ENCODE measurements around the gene RASD2.

GRCh38 chr22:35564975-35565867 is 24.6 kb downstream of the RASD2 start:
- TF ChIP-seq POLR2A (IDR thresholded peaks at IDR 0.05) (no peak), CTCF (IDR thresholded peaks at IDR 0.05) (no peak), POLR2AphosphoS5 (IDR thresholded peaks at IDR 0.05) (no peak), EP300 (IDR thresholded peaks at IDR 0.05; ENCODE audit: low read depth) (no peak)

All from transverse colon (tissue), 4 donors.